Measurements from ENCODE around the gene SEZ6L. TPM values are rescaled to one million over a fixed set of nuclear protein-coding genes. Genes with fewer than 3 reads are reported as not detected.

SEZ6L gene
- total and polyA plus RNA-seq, 10 donors, result 0.02 to 0.72 (median 0.30) TPM; not detected in 2

DNA sequence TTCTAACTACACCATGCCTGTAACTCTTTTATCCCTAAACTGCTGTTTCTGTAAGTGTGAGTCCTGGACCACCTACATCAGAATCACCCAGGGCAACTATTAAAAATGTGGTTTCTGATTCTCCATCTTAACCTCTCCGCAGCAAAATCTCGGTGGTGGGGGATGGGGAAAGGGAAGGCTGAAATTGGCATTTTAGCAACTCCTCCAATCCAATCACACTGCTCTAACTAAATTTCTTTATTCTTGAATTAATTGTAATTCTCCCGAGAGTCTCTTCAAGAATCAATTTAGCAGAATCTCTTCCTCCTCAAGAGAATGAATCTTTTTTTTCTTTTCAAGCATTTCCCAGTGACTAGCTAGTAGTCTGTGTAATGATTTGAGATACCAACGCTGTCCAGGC, 36.2 kb downstream of the SEZ6L start:
- 77 to 88% (median 84%) methylated on average over 4 of the region's 4 CpGs for WGBS, 5 donors
- H3K9me3 ChIP-seq, result peaks cover 0 to 11% (median 6%) of the 10 kb centered on the region in 8 donors
- no peaks in the 10 kb centered on the region for H3K36me3 ChIP-seq
- DNase-seq, result no peak
- no peak overlapping the region for H3K4me3 ChIP-seq
- no peaks in the 10 kb centered on the region for H3K4me1 ChIP-seq
- no peak overlapping the region for H3K27ac ChIP-seq
- intact Hi-C loops (cut with DNase I; ENCODE audit: low total_unique reads), result no loop called here
- H3K27me3 ChIP-seq (replicated peaks in 1 of 7), result peaks cover 0 to 34% (median 0%) of the 10 kb centered on the region in 7 donors
- TF ChIP-seq POLR2A (IDR thresholded peaks at IDR 0.05) (no peak), POLR2AphosphoS5 (IDR thresholded peaks at IDR 0.05) (no peak)
- TF ChIP-seq, protein P1, sequence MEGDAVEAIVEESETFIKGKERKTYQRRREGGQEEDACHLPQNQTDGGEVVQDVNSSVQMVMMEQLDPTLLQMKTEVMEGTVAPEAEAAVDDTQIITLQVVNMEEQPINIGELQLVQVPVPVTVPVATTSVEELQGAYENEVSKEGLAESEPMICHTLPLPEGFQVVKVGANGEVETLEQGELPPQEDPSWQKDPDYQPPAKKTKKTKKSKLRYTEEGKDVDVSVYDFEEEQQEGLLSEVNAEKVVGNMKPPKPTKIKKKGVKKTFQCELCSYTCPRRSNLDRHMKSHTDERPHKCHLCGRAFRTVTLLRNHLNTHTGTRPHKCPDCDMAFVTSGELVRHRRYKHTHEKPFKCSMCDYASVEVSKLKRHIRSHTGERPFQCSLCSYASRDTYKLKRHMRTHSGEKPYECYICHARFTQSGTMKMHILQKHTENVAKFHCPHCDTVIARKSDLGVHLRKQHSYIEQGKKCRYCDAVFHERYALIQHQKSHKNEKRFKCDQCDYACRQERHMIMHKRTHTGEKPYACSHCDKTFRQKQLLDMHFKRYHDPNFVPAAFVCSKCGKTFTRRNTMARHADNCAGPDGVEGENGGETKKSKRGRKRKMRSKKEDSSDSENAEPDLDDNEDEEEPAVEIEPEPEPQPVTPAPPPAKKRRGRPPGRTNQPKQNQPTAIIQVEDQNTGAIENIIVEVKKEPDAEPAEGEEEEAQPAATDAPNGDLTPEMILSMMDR (IDR thresholded peaks at IDR 0.05 in 8 of 11, conservative IDR thresholded peaks at IDR 0.05 in 3 of 11), result no peak

DNA sequence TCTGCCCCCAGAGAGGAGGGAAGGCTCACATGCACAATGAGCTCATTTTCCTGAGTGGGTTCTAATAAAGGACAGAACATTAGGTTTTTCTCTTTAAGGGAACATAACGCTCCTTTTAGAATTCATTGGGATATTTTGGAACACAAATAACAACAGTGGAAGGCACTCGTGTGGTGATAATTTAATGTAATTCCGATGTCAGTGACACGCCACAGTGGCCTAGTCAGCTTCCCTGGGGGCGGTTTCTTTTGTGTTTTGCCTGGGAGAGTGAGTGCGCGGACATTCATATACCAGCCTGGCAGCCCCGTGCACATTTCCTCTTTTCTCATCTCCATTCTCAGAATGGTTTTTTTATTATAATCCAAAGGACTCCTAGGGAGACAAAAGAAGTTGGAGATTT, 41.1 kb downstream of the SEZ6L start:
- H3K27me3 ChIP-seq (replicated peaks in 1 of 7), result peaks cover 0 to 48% (median 0%) of the 10 kb centered on the region in 7 donors
- H3K4me3 ChIP-seq, result no peak overlapping the region
- H3K27ac ChIP-seq, result no peak overlapping the region
- WGBS, 5 donors, result 74 to 81% (median 78%) methylated on average over 8 of the region's 8 CpGs
- TF ChIP-seq, protein P1 (IDR thresholded peaks at IDR 0.05 in 8 of 11, conservative IDR thresholded peaks at IDR 0.05 in 3 of 11), result no peak
- TF ChIP-seq POLR2AphosphoS5 (IDR thresholded peaks at IDR 0.05), result no peak
- TF ChIP-seq POLR2A (IDR thresholded peaks at IDR 0.05), result no peak
- DNase-seq, result no peak
- H3K9me3 ChIP-seq, result peaks cover 0 to 11% (median 6%) of the 10 kb centered on the region in 8 donors
- intact Hi-C loops (cut with DNase I; ENCODE audit: low total_unique reads), result no loop called here
- H3K4me1 ChIP-seq, result no peaks in the 10 kb centered on the region
- H3K36me3 ChIP-seq, result no peaks in the 10 kb centered on the region

DNA sequence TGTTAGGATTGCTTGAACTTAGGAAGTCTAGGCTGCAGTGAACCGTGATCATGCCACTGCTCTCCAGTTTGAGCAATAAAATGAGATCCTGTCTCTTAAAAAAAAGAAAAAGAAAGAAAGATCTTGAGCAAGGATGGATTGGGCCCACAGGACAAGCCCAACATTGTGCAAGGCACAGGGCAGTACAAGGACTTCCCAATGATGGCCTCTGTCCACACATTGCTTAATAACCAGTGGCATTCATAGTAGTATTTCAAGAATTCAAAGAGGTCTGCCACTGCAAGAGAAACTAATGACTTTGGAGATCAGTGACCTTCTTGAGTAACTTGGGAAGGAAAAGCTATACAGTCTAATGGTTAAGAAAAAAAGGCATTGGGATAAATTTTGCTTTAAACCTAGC, 44.6 kb downstream of the SEZ6L start:
- 48 to 72% (median 57%) methylated on average over 1 of the region's 1 CpG for WGBS, 5 donors
- Histone ChIP-seq H3K27me3 (replicated peaks in 1 of 7) (peaks cover 0 to 70% (median 4%) of the 10 kb centered on the region in 7 donors), H3K27ac (no peak overlapping the region), H3K4me1 (no peaks in the 10 kb centered on the region), H3K4me3 (no peak overlapping the region), H3K9me3 (peaks cover 0 to 11% (median 6%) of the 10 kb centered on the region in 8 donors), H3K36me3 (no peaks in the 10 kb centered on the region)
- no peak for DNase-seq
- intact Hi-C loops (cut with DNase I; ENCODE audit: low total_unique reads), result no loop called here
- TF ChIP-seq POLR2AphosphoS5 (IDR thresholded peaks at IDR 0.05) (no peak), POLR2A (IDR thresholded peaks at IDR 0.05) (no peak)
- TF ChIP-seq, protein P1 (IDR thresholded peaks at IDR 0.05 in 8 of 11, conservative IDR thresholded peaks at IDR 0.05 in 3 of 11), result no peak

DNA sequence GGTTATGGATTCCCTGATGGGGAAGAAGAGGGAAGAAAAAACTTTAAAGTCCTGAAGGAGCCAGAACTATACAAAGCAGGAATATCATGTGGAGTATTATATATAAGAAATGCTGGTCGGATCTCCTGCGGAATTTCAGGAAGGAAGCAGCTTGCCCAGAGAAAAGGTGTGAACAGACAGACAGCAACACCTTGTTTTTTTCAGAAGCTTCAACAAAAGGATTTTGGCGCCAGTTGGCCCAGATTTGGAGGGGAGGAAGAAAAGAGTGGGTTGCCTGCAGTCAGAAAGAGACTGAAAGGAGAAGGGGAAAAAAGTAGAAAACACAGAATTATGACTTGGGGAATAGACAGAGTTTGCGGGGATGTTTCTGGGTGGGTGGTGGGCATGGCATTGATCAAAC, 45.2 kb downstream of the SEZ6L start:
- Histone ChIP-seq H3K36me3 (no peaks in the 10 kb centered on the region), H3K9me3 (peaks cover 0 to 6% (median 4%) of the 10 kb centered on the region in 8 donors), H3K27me3 (replicated peaks in 1 of 7) (peaks cover 0 to 72% (median 4%) of the 10 kb centered on the region in 7 donors), H3K27ac (no peak overlapping the region), H3K4me3 (no peak overlapping the region), H3K4me1 (no peaks in the 10 kb centered on the region)
- TF ChIP-seq, protein P1 (IDR thresholded peaks at IDR 0.05 in 8 of 11, conservative IDR thresholded peaks at IDR 0.05 in 3 of 11), result no peak
- 62 to 77% (median 70%) methylated on average over 4 of the region's 4 CpGs for WGBS, 5 donors
- intact Hi-C loops (cut with DNase I; ENCODE audit: low total_unique reads), result no loop called here
- no peak for DNase-seq

Measured in spleen (tissue), 11 donors.